ENCODE measurements around the gene SLC27A2. TPM values are rescaled to one million over a fixed set of nuclear protein-coding genes. Genes with fewer than 3 reads are reported as not detected.

The SLC27A2 gene
- total RNA-seq, 1 experiment from 2014 or later = 0.77 TPM

- Histone ChIP-seq H3K27me3 (replicated peaks; ENCODE audit: insufficient read depth, low read depth, low read length, poor library complexity) (no peaks in the 10 kb centered on the region), H3K9me3 (ENCODE audit: low read depth, low read length, poor library complexity, severe bottlenecking) (no peaks in the 10 kb centered on the region), H3K4me3 (ENCODE audit: low read depth, low read length, poor library complexity, severe bottlenecking) (no peak overlapping the region), H3K36me3 (ENCODE audit: insufficient read depth, low read length, poor library complexity, severe bottlenecking) (no peaks in the 10 kb centered on the region), H3K4me1 (ENCODE audit: insufficient read depth, low read length, poor library complexity, severe bottlenecking) (no peaks in the 10 kb centered on the region), H3K27ac (ENCODE audit: low read depth, low read length, poor library complexity, severe bottlenecking) (no peak overlapping the region)
- no peak for DNase-seq (ENCODE audit: low spot score)
- POLR2A ChIA-PET (ENCODE audit: low non-redundant PET) = no interaction called here
- CTCF ChIA-PET = no interaction called here
- no peak for TF ChIP-seq EZH2 (IDR thresholded peaks at IDR 0.05; ENCODE audit: borderline replicate concordance, low read depth, low read length, poor library complexity, severe bottlenecking)
- TF ChIP-seq, protein P1, sequence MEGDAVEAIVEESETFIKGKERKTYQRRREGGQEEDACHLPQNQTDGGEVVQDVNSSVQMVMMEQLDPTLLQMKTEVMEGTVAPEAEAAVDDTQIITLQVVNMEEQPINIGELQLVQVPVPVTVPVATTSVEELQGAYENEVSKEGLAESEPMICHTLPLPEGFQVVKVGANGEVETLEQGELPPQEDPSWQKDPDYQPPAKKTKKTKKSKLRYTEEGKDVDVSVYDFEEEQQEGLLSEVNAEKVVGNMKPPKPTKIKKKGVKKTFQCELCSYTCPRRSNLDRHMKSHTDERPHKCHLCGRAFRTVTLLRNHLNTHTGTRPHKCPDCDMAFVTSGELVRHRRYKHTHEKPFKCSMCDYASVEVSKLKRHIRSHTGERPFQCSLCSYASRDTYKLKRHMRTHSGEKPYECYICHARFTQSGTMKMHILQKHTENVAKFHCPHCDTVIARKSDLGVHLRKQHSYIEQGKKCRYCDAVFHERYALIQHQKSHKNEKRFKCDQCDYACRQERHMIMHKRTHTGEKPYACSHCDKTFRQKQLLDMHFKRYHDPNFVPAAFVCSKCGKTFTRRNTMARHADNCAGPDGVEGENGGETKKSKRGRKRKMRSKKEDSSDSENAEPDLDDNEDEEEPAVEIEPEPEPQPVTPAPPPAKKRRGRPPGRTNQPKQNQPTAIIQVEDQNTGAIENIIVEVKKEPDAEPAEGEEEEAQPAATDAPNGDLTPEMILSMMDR (conservative IDR thresholded peaks at IDR 0.05; ENCODE audit: low read depth, low read length) = no peak
- intact Hi-C loops (cut with micrococcal nuclease; ENCODE audit: unreplicated experiment) = no loop called here
- BruUV-seq (replicated peaks) = no TSS peak
These were observed 27.8 kb downstream of the SLC27A2 start for GRCh38 chr15:50209809-50210208.

GRCh38 chr15:50210462-50211157 lies 28.6 kb downstream of the SLC27A2 start:
- ChIA-PET CTCF (no interaction called here), POLR2A (ENCODE audit: low non-redundant PET) (no interaction called here)
- DNase-seq (ENCODE audit: low spot score) = no peak
- intact Hi-C loops (cut with micrococcal nuclease; ENCODE audit: unreplicated experiment) = no loop called here
- TF ChIP-seq, protein P1 (conservative IDR thresholded peaks at IDR 0.05; ENCODE audit: low read depth, low read length) = no peak
- no peak for TF ChIP-seq EZH2 (IDR thresholded peaks at IDR 0.05; ENCODE audit: borderline replicate concordance, low read depth, low read length, poor library complexity, severe bottlenecking)
- no peaks in the 10 kb centered on the region for H3K4me1 ChIP-seq (ENCODE audit: insufficient read depth, low read length, poor library complexity, severe bottlenecking)
- no peak overlapping the region for H3K4me3 ChIP-seq (ENCODE audit: low read depth, low read length, poor library complexity, severe bottlenecking)
- H3K27ac ChIP-seq (ENCODE audit: low read depth, low read length, poor library complexity, severe bottlenecking) = no peak overlapping the region
- no peaks in the 10 kb centered on the region for H3K36me3 ChIP-seq (ENCODE audit: insufficient read depth, low read length, poor library complexity, severe bottlenecking)
- H3K9me3 ChIP-seq (ENCODE audit: low read depth, low read length, poor library complexity, severe bottlenecking) = no peaks in the 10 kb centered on the region
- BruUV-seq (replicated peaks) = no TSS peak
- no peaks in the 10 kb centered on the region for H3K27me3 ChIP-seq (replicated peaks; ENCODE audit: insufficient read depth, low read depth, low read length, poor library complexity)

DNA sequence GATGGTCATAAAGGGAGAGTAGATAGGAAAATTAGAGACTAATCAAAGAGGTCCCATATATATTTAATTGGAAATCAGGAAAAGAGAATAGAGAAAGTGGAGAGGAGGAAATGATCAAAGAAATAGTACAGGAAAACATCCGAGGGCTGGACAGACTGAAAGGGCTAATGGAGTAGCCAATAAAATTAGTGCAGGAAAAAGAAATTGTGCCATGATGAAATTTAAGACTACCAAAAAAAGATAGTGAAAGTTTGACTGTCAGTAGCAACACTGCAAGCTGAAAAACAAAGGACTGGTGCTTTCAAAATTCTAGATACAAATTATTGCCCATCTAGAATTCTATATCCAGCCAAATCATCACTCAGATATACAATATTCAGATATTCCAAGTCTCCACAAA lies 36.3 kb downstream of the SLC27A2 start:
- TF ChIP-seq EZH2 (IDR thresholded peaks at IDR 0.05; ENCODE audit: borderline replicate concordance, low read depth, low read length, poor library complexity, severe bottlenecking) = no peak
- TF ChIP-seq, protein P1 (conservative IDR thresholded peaks at IDR 0.05; ENCODE audit: low read depth, low read length) = no peak
- ChIA-PET CTCF (no interaction called here), POLR2A (ENCODE audit: low non-redundant PET) (interaction anchor here (0.6 kb wide), 1 partner anchor 37 kb away, joined by 5 read pairs; no protein-coding TSS in a partner anchor)
- no peaks in the 10 kb centered on the region for H3K36me3 ChIP-seq (ENCODE audit: insufficient read depth, low read length, poor library complexity, severe bottlenecking)
- no peak overlapping the region for H3K4me3 ChIP-seq (ENCODE audit: low read depth, low read length, poor library complexity, severe bottlenecking)
- DNase-seq (ENCODE audit: low spot score) = no peak
- no TSS peak for BruUV-seq (replicated peaks)
- H3K27me3 ChIP-seq (replicated peaks; ENCODE audit: insufficient read depth, low read depth, low read length, poor library complexity) = no peaks in the 10 kb centered on the region
- no peak overlapping the region for H3K27ac ChIP-seq (ENCODE audit: low read depth, low read length, poor library complexity, severe bottlenecking)
- intact Hi-C loops (cut with micrococcal nuclease; ENCODE audit: unreplicated experiment) = no loop called here
- no peaks in the 10 kb centered on the region for H3K9me3 ChIP-seq (ENCODE audit: low read depth, low read length, poor library complexity, severe bottlenecking)
- peaks cover 3% of the 10 kb centered on the region for H3K4me1 ChIP-seq (ENCODE audit: insufficient read depth, low read length, poor library complexity, severe bottlenecking)
